ENCODE results near the gene GSTCD. TPM values are rescaled to one million over a fixed set of nuclear protein-coding genes. Genes with fewer than 3 reads are reported as not detected.
"Not testable (repeated sequence)": the region's sequence is repeated elsewhere in the genome, so short reads cannot be mapped to it uniquely, and the experiment has no call there.

The GSTCD gene
- total RNA-seq, 4 donors from 2014 or later: 9.6 to 19.5 (median 10.6) TPM

DNA sequence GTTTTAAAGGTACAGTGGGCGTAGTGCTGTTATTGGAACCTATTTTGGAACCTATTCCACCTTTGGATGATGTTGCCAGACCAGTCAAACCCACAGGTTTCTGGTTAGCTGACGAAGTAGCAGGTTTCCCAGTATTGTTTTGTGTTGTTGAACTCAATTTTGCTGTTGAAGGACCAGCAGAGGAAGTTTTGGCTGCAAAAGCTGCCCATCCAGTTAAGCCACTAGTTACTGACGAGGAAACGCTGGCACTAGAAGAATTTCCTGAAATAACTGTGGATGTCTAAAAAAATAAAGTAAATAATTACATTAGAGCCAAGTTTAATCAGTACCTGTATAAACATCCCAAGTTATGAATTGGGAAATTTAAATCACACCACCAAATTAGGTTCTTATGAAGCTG, 25.5 kb upstream of the GSTCD start:
- Histone ChIP-seq H3K27ac (peak overlapping the region in 1 of 4 donors; percentile 39), H3K9me3 (no peaks in the 10 kb centered on the region), H3K4me1 (peaks cover 0 to 13% (median 0%) of the 10 kb centered on the region in 3 donors), H3K4me3 (no peak overlapping the region), H3K36me3 (peaks cover 0 to 50% (median 0%) of the 10 kb centered on the region in 3 donors), H3K27me3 (no peaks in the 10 kb centered on the region)
- 27 to 29% methylated on average over 4 of the region's 4 CpGs for WGBS, 2 donors
- no peak for DNase-seq
- intact Hi-C loops (cut with DNase I): no loop called here
- TF ChIP-seq POLR2A (IDR thresholded peaks at IDR 0.05): no peak
- TF ChIP-seq, protein P1, sequence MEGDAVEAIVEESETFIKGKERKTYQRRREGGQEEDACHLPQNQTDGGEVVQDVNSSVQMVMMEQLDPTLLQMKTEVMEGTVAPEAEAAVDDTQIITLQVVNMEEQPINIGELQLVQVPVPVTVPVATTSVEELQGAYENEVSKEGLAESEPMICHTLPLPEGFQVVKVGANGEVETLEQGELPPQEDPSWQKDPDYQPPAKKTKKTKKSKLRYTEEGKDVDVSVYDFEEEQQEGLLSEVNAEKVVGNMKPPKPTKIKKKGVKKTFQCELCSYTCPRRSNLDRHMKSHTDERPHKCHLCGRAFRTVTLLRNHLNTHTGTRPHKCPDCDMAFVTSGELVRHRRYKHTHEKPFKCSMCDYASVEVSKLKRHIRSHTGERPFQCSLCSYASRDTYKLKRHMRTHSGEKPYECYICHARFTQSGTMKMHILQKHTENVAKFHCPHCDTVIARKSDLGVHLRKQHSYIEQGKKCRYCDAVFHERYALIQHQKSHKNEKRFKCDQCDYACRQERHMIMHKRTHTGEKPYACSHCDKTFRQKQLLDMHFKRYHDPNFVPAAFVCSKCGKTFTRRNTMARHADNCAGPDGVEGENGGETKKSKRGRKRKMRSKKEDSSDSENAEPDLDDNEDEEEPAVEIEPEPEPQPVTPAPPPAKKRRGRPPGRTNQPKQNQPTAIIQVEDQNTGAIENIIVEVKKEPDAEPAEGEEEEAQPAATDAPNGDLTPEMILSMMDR (IDR thresholded peaks at IDR 0.05): no peak

DNA sequence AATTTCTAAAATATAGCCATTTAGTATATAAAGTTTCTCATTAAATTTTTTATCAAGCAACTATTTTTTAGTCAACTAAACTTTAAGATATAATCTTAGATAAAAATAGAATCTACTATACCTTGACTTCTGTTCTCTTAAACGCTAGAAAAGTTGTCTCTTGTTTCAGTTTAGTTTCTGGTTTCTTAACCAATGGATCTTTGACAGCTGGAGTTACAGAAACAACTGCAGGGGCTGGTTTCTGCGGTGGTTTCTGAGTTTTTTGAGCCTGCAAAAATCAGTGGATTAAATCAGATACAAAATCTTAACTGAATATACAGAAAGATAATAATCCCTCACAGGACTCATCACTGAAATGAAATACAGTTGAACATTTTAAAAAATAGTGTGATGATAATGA, 22.0 kb upstream of the GSTCD start:
- H3K36me3 ChIP-seq: peaks cover 4 to 84% (median 12%) of the 10 kb centered on the region in 3 donors
- H3K27me3 ChIP-seq: no peaks in the 10 kb centered on the region
- TF ChIP-seq POLR2A (IDR thresholded peaks at IDR 0.05): no peak
- TF ChIP-seq, protein P1 (IDR thresholded peaks at IDR 0.05): no peak
- no peaks in the 10 kb centered on the region for H3K9me3 ChIP-seq
- intact Hi-C loops (cut with DNase I): no loop called here
- 89 to 98% methylated on average over 2 of the region's 2 CpGs for WGBS, 2 donors
- H3K4me3 ChIP-seq: no peak overlapping the region
- H3K27ac ChIP-seq: no peak overlapping the region
- no peak for DNase-seq
- peaks cover 0 to 13% (median 0%) of the 10 kb centered on the region in 3 donors for H3K4me1 ChIP-seq

DNA sequence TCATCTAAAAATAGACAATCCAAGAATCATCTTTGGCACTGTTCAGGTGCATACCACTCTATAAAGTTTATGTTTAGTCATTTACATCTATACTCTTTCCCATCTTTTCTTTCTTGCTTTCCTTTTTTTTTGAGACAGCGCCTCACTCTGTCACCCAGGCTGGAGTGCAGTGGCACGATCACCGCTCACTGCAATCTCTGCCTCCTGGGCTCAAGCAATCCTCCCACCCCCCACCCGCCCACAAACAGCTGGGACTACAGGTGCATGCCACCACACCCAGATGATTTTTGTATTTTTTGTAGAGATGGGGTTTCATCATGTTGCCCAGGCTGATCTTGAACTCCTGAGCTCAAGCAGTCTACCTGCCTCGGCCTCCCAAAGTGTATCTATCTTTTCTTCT, 13.8 kb upstream of the GSTCD start:
- H3K9me3 ChIP-seq; intact Hi-C loops (cut with DNase I); H3K4me1 ChIP-seq; H3K4me3 ChIP-seq; H3K27me3 ChIP-seq; DNase-seq; H3K27ac ChIP-seq: not testable (repeated sequence)
- peaks cover 0 to 94% (median 7%) of the 10 kb centered on the region in 3 donors for H3K36me3 ChIP-seq
- 96 to 100% methylated on average over 4 of the region's 5 CpGs for WGBS, 2 donors

DNA sequence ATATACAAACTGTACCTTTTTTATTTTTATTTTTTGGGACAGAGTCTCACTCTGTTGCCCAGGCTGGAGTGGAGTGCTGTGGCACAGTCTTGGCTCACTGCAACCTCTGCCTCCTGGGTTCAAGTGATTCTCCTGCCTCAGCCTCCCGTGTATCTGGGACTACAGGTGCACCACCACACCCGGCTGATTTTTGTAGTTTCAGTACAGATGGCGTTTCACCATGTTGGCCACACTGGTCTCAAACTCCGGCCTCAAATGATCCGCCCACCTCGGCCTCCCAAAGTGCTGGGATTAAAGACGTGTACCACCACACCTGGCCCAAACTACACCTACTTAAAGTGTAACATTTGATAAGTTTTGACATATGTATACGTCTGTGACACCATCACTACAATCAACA, 12.8 kb upstream of the GSTCD start:
- intact Hi-C loops (cut with DNase I); H3K27ac ChIP-seq; H3K9me3 ChIP-seq; H3K4me3 ChIP-seq; H3K27me3 ChIP-seq; H3K4me1 ChIP-seq; DNase-seq: not testable (repeated sequence)
- H3K36me3 ChIP-seq: peaks cover 0 to 87% (median 6%) of the 10 kb centered on the region in 3 donors
- WGBS, 2 donors: 86 to 98% methylated on average over 8 of the region's 8 CpGs

DNA sequence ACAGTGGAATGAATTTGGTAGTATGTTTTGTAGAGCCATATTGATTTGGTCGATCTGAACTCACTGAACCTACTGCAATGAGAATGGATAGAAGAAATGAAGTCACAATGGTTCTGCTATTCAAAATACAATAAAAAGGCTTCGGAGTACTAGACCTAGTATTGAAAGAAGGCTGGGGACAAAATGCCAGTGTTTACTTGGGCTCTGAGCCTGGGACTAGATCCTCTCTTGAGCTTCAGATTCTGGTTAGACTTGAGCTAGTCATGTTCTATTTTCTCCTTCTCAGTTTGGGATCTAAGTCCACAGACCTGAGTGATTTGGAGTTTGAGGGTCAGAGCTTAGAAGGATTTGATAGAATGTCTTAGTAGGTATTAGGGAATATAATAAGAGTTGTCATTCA, 10.0 kb upstream of the GSTCD start:
- intact Hi-C loops (cut with DNase I): no loop called here
- TF ChIP-seq POLR2A (IDR thresholded peaks at IDR 0.05): no peak
- TF ChIP-seq, protein P1 (IDR thresholded peaks at IDR 0.05): no peak
- no peak overlapping the region for H3K4me3 ChIP-seq
- no peak for DNase-seq
- peaks cover 0 to 59% (median 0%) of the 10 kb centered on the region in 3 donors for H3K36me3 ChIP-seq
- no peaks in the 10 kb centered on the region for H3K4me1 ChIP-seq
- 88 to 90% methylated on average over 2 of the region's 2 CpGs for WGBS, 2 donors
- H3K27ac ChIP-seq: no peak overlapping the region
- no peaks in the 10 kb centered on the region for H3K27me3 ChIP-seq
- no peaks in the 10 kb centered on the region for H3K9me3 ChIP-seq

DNA sequence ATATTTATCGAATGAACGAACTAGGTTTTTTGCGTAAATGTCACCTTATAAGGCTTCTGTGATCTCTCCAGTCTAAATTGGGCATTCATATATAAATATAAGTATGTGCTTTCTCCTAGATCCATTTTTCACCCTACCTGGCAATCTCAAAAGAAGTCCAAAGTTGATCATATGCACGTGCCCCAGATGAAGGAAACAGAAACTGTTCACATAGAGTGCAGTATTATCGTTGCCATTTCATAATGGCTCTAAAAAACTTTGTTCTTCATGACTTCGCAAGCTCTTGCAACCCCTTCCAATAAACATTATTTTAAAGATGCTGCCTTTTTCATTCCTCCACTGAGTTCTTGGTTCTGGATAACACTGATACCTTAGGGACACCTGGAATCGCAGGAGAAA, 803 bp upstream of the GSTCD start:
- intact Hi-C loops (cut with DNase I): no loop called here
- DNase-seq: no peak
- peaks cover 0 to 33% (median 15%) of the 10 kb centered on the region in 3 donors for H3K4me1 ChIP-seq
- H3K36me3 ChIP-seq: no peaks in the 10 kb centered on the region
- no peaks in the 10 kb centered on the region for H3K27me3 ChIP-seq
- H3K4me3 ChIP-seq: peak overlapping the region; percentile 76 to 95 (median 86)
- TF ChIP-seq, protein P1 (IDR thresholded peaks at IDR 0.05): no peak
- TF ChIP-seq POLR2A (IDR thresholded peaks at IDR 0.05): no peak
- 17 to 27% methylated on average over 7 of the region's 7 CpGs for WGBS, 2 donors
- H3K9me3 ChIP-seq: no peaks in the 10 kb centered on the region
- peak overlapping the region; percentile 87 to 95 (median 91) for H3K27ac ChIP-seq
